ENCODE data around the gene LRRC28. TPM values are rescaled to one million over a fixed set of nuclear protein-coding genes. Genes with fewer than 3 reads are reported as not detected.
A peak's percentile ranks its signal among the peaks of the same experiment; 100 is the strongest.

Gene LRRC28
- total and polyA plus RNA-seq, 12 donors: 3.0 to 31.9 (median 22.5) TPM

GRCh38 chr15:99257107-99257750 lies 5.9 kb downstream of the LRRC28 start:
- ATAC-seq (no peak), DNase-seq (no peak)
- H3K9me3 ChIP-seq: no peaks in the 10 kb centered on the region
- H3K4me3 ChIP-seq: no peak overlapping the region
- H3K27me3 ChIP-seq: no peaks in the 10 kb centered on the region
- H3K4me1 ChIP-seq: peaks cover under 1 to 18% (median 4%) of the 10 kb centered on the region in 9 donors
- 92 to 94% methylated on average over 12 of the region's 12 CpGs for WGBS, 2 donors
- H3K27ac ChIP-seq: no peak overlapping the region
- TF ChIP-seq CTCF (IDR thresholded peaks at IDR 0.05): no peak
- intact Hi-C loops (cut with DNase I): no loop called here
- H3K36me3 ChIP-seq: peaks cover 0 to 37% (median 0%) of the 10 kb centered on the region in 9 donors

GRCh38 chr15:99264125-99264524 lies 12.8 kb downstream of the LRRC28 start:
- peak in 1 of 8 donors; percentile 25 for ATAC-seq
- DNase-seq: no peak
- Histone ChIP-seq H3K9me3 (no peaks in the 10 kb centered on the region), H3K27me3 (no peaks in the 10 kb centered on the region), H3K36me3 (peaks cover 0 to 17% (median 0%) of the 10 kb centered on the region in 9 donors), H3K4me3 (no peak overlapping the region), H3K4me1 (no peaks in the 10 kb centered on the region), H3K27ac (no peak overlapping the region)
- no peak for TF ChIP-seq CTCF (IDR thresholded peaks at IDR 0.05)
- intact Hi-C loops (cut with DNase I): no loop called here
- 83 to 86% methylated on average over 5 of the region's 5 CpGs for WGBS, 2 donors

GRCh38 chr15:99265541-99266070 lies 14.3 kb downstream of the LRRC28 start:
- DNase-seq (no peak), ATAC-seq (no peak)
- no peaks in the 10 kb centered on the region for H3K9me3 ChIP-seq
- H3K4me3 ChIP-seq: no peak overlapping the region
- H3K36me3 ChIP-seq: peaks cover 0 to 17% (median 0%) of the 10 kb centered on the region in 9 donors
- H3K27ac ChIP-seq: no peak overlapping the region
- H3K27me3 ChIP-seq: no peaks in the 10 kb centered on the region
- WGBS, 2 donors: 96% methylated on average over 3 of the region's 3 CpGs
- no peak for TF ChIP-seq CTCF (IDR thresholded peaks at IDR 0.05)
- intact Hi-C loops (cut with DNase I): no loop called here
- no peaks in the 10 kb centered on the region for H3K4me1 ChIP-seq

- Histone ChIP-seq H3K4me1 (peaks cover 0 to 3% (median 0%) of the 10 kb centered on the region in 9 donors), H3K36me3 (peaks cover 0 to under 1% (median 0%) of the 10 kb centered on the region in 9 donors), H3K4me3 (no peak overlapping the region), H3K27me3 (no peaks in the 10 kb centered on the region), H3K27ac (no peak overlapping the region), H3K9me3 (no peaks in the 10 kb centered on the region)
- intact Hi-C loops (cut with DNase I): no loop called here
- WGBS, 2 donors: 93 to 94% methylated on average over 3 of the region's 3 CpGs
- no peak for ATAC-seq
- DNase-seq: no peak
- no peak for TF ChIP-seq CTCF (IDR thresholded peaks at IDR 0.05)
These were observed 16.7 kb downstream of the LRRC28 start for GRCh38 chr15:99267957-99268356.
